IMR-90 (cell line): Measurements from ENCODE around the gene NKAIN2. TPM values are rescaled to one million over a fixed set of nuclear protein-coding genes. Genes with fewer than 3 reads are reported as not detected.

Source experiments
- ATAC-seq: fragments of 200-7000 bp; cut with Tn5 transposase; 2 replicates; pipeline ENCODE4 v1.9.1; 2020; ENCODE audit warnings: low read depth, mild to moderate bottlenecking, moderate library complexity
- BruUV-seq: library from RNA; stranded (reverse); fragments of 400-500 nt; replicated peaks from 2 replicates; lab custom pipeline; 2021; lab: Mats Ljungman, UMichigan
- CTCF ChIA-PET: fragments of 300-600 bp; formaldehyde crosslinking; extraction: SDS; loops from one replicate; lab custom pipeline; 2021; ENCODE audit warnings: antibody characterized with exemption; lab: Yijun Ruan, JAX
- POLR2A ChIA-PET: fragments of 300-600 bp; sonication (Branson Sonifier 250); formaldehyde crosslinking; loops from one replicate; lab custom pipeline; 2022; ENCODE audit warnings: antibody characterized with exemption; ENCODE audit not compliant: unreplicated experiment; lab: Charles Lee
- DNase-seq: peaks from one replicate; pipeline ENCODE4 v3.0.0; 2013
- H2AFZ ChIP-seq: replicated peaks from 2 replicates; pipeline ENCODE3; 2013; ENCODE audit warnings: low read length, mild to moderate bottlenecking; ENCODE audit not compliant: poor library complexity
- H2AK5ac ChIP-seq: 2 replicates; pipeline ENCODE4 v1.6.1; 2013; ENCODE audit warnings: low read depth, low read length, inconsistent platforms
- H2AK9ac ChIP-seq: replicated peaks from 2 replicates; pipeline ENCODE3; 2013; ENCODE audit warnings: mild to moderate bottlenecking, low read depth, low read length, moderate library complexity; ENCODE audit not compliant: poor library complexity
- H2BK120ac ChIP-seq: 2 replicates; pipeline ENCODE4 v1.6.1; 2013; ENCODE audit warnings: low read depth, low read length, inconsistent platforms
- H2BK15ac ChIP-seq: 3 replicates; pipeline ENCODE4 v1.6.1; 2013; ENCODE audit warnings: low read depth, low read length, inconsistent platforms
- H2BK20ac ChIP-seq: 2 replicates; pipeline ENCODE4 v1.6.1; 2013; ENCODE audit warnings: low read depth, mild to moderate bottlenecking, inconsistent platforms, low read length, moderate library complexity
- H2BK5ac ChIP-seq: 2 replicates; pipeline ENCODE4 v1.6.1; 2013; ENCODE audit warnings: mild to moderate bottlenecking, low read depth, low read length, inconsistent platforms; ENCODE audit not compliant: poor library complexity, severe bottlenecking
- H3K14ac ChIP-seq: replicated peaks from 2 replicates; pipeline ENCODE4 v1.6.1; 2013; ENCODE audit warnings: low read depth, low read length, inconsistent platforms
- H3K18ac ChIP-seq: 2 replicates; pipeline ENCODE4 v1.6.1; 2013; ENCODE audit warnings: low read depth, low read length, control low read depth
- H3K23ac ChIP-seq: 2 replicates; pipeline ENCODE4 v1.6.1; 2013; ENCODE audit warnings: low read depth, low read length, inconsistent platforms
- H3K27ac ChIP-seq: 2 replicates; pipeline ENCODE4 v1.5.1; 2013; ENCODE audit warnings: mild to moderate bottlenecking, control low read depth, low read length; ENCODE audit not compliant: insufficient read depth
- H3K27me3 ChIP-seq: 2 replicates; pipeline ENCODE4 v1.6.1; 2013; ENCODE audit warnings: low read length; ENCODE audit not compliant: control insufficient read depth, insufficient read depth
- H3K36me3 ChIP-seq: 2 replicates; pipeline ENCODE4 v1.6.1; 2013; ENCODE audit warnings: low read length, mixed read lengths; ENCODE audit not compliant: control insufficient read depth, insufficient read depth
- H3K4ac ChIP-seq: 2 replicates; pipeline ENCODE4 v1.6.1; 2013; ENCODE audit warnings: low read depth, low read length, inconsistent platforms
- H3K4me1 ChIP-seq: 2 replicates; pipeline ENCODE4 v1.6.1; 2013; ENCODE audit warnings: low read length, mixed read lengths; ENCODE audit not compliant: control insufficient read depth, insufficient read depth
- H3K4me2 ChIP-seq: 2 replicates; pipeline ENCODE4 v1.6.1; 2013; ENCODE audit warnings: low read depth, mild to moderate bottlenecking, control low read depth, low read length, moderate library complexity
- H3K4me3 ChIP-seq: 2 replicates; pipeline ENCODE4 v1.5.1; 2013; ENCODE audit warnings: low read depth, mild to moderate bottlenecking, control low read depth, low read length, moderate library complexity; ENCODE audit not compliant: insufficient read depth
- H3K56ac ChIP-seq: 2 replicates; pipeline ENCODE4 v1.6.1; 2013; ENCODE audit warnings: low read length, inconsistent platforms; ENCODE audit not compliant: insufficient read depth; ENCODE audit errors: extremely low read depth
- H3K79me1 ChIP-seq, 2 experiments: 2 replicates each; pipeline ENCODE4 v1.6.1; 2013; ENCODE audit warnings: low read length in 2 of 2, inconsistent platforms in 1 of 2, low read depth in 1 of 2
- H3K9ac ChIP-seq: 2 replicates; pipeline ENCODE4 v1.6.1; 2013; ENCODE audit warnings: low read depth, low read length, control low read depth
- H3K9me1 ChIP-seq: 2 replicates; pipeline ENCODE4 v1.6.1; 2013; ENCODE audit warnings: low read length, inconsistent platforms; ENCODE audit not compliant: insufficient read depth
- H3K9me3 ChIP-seq: 2 replicates; pipeline ENCODE4 v1.6.1; 2013; ENCODE audit warnings: low read length; ENCODE audit not compliant: control insufficient read depth, insufficient read depth
- H4K20me1 ChIP-seq: 2 replicates; pipeline ENCODE4 v1.6.1; 2013; ENCODE audit warnings: low read length, inconsistent platforms; ENCODE audit not compliant: insufficient read depth
- H4K5ac ChIP-seq: 2 replicates; pipeline ENCODE4 v1.6.1; 2013; ENCODE audit warnings: mild to moderate bottlenecking, low read depth, low read length, control low read depth
- H4K8ac ChIP-seq, 2 experiments: 2 replicates each; pipeline ENCODE4 v1.6.1; 2013; ENCODE audit warnings: low read depth in 2 of 2, low read length in 2 of 2, control low read depth in 1 of 2, inconsistent platforms in 1 of 2
- H4K91ac ChIP-seq: 2 replicates; pipeline ENCODE4 v1.6.1; 2013; ENCODE audit warnings: low read depth, low read length, inconsistent platforms; ENCODE audit not compliant: insufficient read depth
- BHLHE40 ChIP-seq: fragments of 150-350 bp; IDR thresholded peaks from 2 replicates; pipeline ENCODE4 v1.6.1; 2016; ENCODE audit warnings: mild to moderate bottlenecking, low read depth, low read length
- CEBPB ChIP-seq: IDR thresholded peaks from 2 replicates; pipeline ENCODE4 v1.6.1; 2012; ENCODE audit warnings: low read depth, low read length, improper control_type of control experiment
- CHD1 ChIP-seq: IDR thresholded peaks from 2 replicates; pipeline ENCODE4 v1.6.1; 2012; ENCODE audit warnings: low read depth, low read length, improper control_type of control experiment
- FOS ChIP-seq: fragments of 150-350 bp; IDR thresholded peaks from 2 replicates; pipeline ENCODE4 v1.6.1; 2016; ENCODE audit warnings: low read depth, low read length
- MAFK ChIP-seq: IDR thresholded peaks from 2 replicates; pipeline ENCODE4 v1.6.1; 2012; ENCODE audit warnings: low read depth, low read length, improper control_type of control experiment
- MAZ ChIP-seq: IDR thresholded peaks from 2 replicates; pipeline ENCODE4 v1.6.1; 2012; ENCODE audit warnings: low read depth, mild to moderate bottlenecking, low read length, improper control_type of control experiment, moderate library complexity, borderline replicate concordance
- MXI1 ChIP-seq: IDR thresholded peaks from 2 replicates; pipeline ENCODE4 v1.6.1; 2012; ENCODE audit warnings: low read depth, mild to moderate bottlenecking, low read length, moderate library complexity, borderline replicate concordance
- NFE2L2 ChIP-seq: fragments of 150-350 bp; IDR thresholded peaks from 2 replicates; pipeline ENCODE4 v1.6.1; 2016; ENCODE audit warnings: low read depth, mild to moderate bottlenecking, low read length
- POLR2A ChIP-seq: IDR thresholded peaks from 2 replicates; pipeline ENCODE4 v1.6.1; 2012; ENCODE audit warnings: mild to moderate bottlenecking, low read depth, low read length
- RAD21 ChIP-seq: IDR thresholded peaks from 2 replicates; pipeline ENCODE4 v1.6.1; 2012; ENCODE audit warnings: low read length, improper control_type of control experiment
- RCOR1 ChIP-seq: IDR thresholded peaks from 2 replicates; pipeline ENCODE4 v1.6.1; 2012; ENCODE audit warnings: mild to moderate bottlenecking, low read length, improper control_type of control experiment; ENCODE audit not compliant: insufficient replicate concordance
- RFX5 ChIP-seq: IDR thresholded peaks from 2 replicates; pipeline ENCODE4 v1.8.0; 2012; ENCODE audit warnings: low read depth, mild to moderate bottlenecking, low read length, moderate library complexity
- SMC3 ChIP-seq: fragments of 150-350 bp; IDR thresholded peaks from 2 replicates; pipeline ENCODE4 v1.6.1; 2016; ENCODE audit warnings: low read depth, mild to moderate bottlenecking, antibody characterized with exemption, low read length, moderate library complexity
- WGBS, 2 experiments: methylation state at CpG; one replicate each; pipeline versions ENCODE4 v1.1.5 to v1.1.7; 2013; ENCODE audit warnings: missing lambda C conversion rate in 2 of 2; ENCODE audit not compliant: insufficient read length in 1 of 2; ENCODE audit errors: extremely low coverage in 2 of 2; 5-methylcytosine and 5-hydroxymethylcytosine counted together
- dilution Hi-C: fragments of 300-500 bp; cut with HindIII; formaldehyde crosslinking; loops from one replicate; pipeline ENCODE4 v1.14.3; 2018; ENCODE audit warnings: low sequenced_read_pairs; ENCODE audit not compliant: unreplicated experiment
- in situ Hi-C: fragments of 300-500 bp; cut with MboI; formaldehyde crosslinking; loops from 3 replicates; pipeline ENCODE4 v1.14.3; 2019; ENCODE audit warnings: low sequenced_read_pairs, inconsistent platforms, mixed read lengths
- intact Hi-C: fragments of 100-400 bp; cut with micrococcal nuclease; formaldehyde crosslinking; loops from 2 replicates; pipeline ENCODE4 v1.10.0; 2022
- polyA plus RNA-seq, 3 experiments: library from polyadenylated mRNA; depleted of rRNA; stranded (reverse); fragments of >200 nt; gene quantifications; 2 replicates each; pipeline ENCODE4 v1.2.3, GENCODE V29; 2012; ENCODE audit warnings: low replicate concordance in 1 of 3
- total RNA-seq: library from RNA; depleted of rRNA; stranded (reverse); fragments of >200 nt; gene quantifications from 2 replicates; pipeline ENCODE4 v1.2.3, GENCODE V29; 2012
- TF ChIP-seq, protein P1 (sequence below): fragments of 150-350 bp; IDR thresholded peaks from 2 replicates; pipeline ENCODE4 v1.6.1; 2017; ENCODE audit warnings: mild to moderate bottlenecking, antibody characterized with exemption, low read length, low read depth
- TF ChIP-seq, protein P2 (sequence below): fragments of 150-350 bp; IDR thresholded peaks from 2 replicates; pipeline ENCODE4 v1.6.1; 2016; ENCODE audit warnings: low read depth, mild to moderate bottlenecking, low read length, moderate library complexity, borderline replicate concordance

Gene NKAIN2
- total and polyA plus RNA-seq, 2 of the 4 experiments (the other 2 are of a cell fraction) = not detected

DNA sequence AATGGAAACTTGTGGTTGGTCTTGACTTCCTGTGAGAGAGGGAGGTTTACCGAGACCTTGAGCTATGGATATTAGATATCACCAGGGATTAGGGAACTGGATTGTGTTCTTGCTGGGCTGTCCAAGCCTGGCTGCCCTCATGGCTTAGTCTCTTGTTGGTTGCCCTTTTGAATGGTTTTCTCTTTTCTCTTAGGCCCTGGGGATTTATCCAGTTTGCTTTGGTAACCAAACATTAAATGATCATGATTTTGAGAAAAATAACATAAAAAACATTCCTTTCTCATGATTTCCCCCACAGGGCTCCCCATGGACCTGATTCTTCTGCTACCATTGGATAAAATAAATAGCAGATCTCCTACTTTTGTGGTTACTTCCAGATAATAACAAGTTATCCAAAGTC is 852.2 kb downstream of the NKAIN2 start:
- Histone ChIP-seq H3K4ac (no peak overlapping the region), H3K79me1 (no peaks in the 10 kb centered on the region), H2AK5ac (no peak overlapping the region), H3K9ac (no peak overlapping the region), H3K4me2 (no peak overlapping the region), H2AK9ac (no peak overlapping the region), H4K91ac (no peak overlapping the region), H3K18ac (no peak overlapping the region), H3K27me3 (no peaks in the 10 kb centered on the region), H3K4me3 (no peak overlapping the region), H2BK20ac (no peak overlapping the region), H3K27ac (no peak overlapping the region), H2BK5ac (no peak overlapping the region), H3K4me1 (no peaks in the 10 kb centered on the region), H2BK120ac (no peak overlapping the region), H3K23ac (no peak overlapping the region), H3K36me3 (no peaks in the 10 kb centered on the region), H2AFZ (no peak overlapping the region), H4K20me1 (no peaks in the 10 kb centered on the region), H4K8ac (no peak overlapping the region), H3K56ac (no peak overlapping the region), H3K9me3 (no peaks in the 10 kb centered on the region), H3K14ac (no peak overlapping the region), H4K5ac (no peak overlapping the region), H2BK15ac (no peak overlapping the region), H3K9me1 (no peaks in the 10 kb centered on the region)
- WGBS, 2 experiments = no CpG with 5 or more reads among the region's 1 CpG
- POLR2A ChIA-PET = no interaction called here
- CTCF ChIA-PET = no interaction called here
- intact Hi-C loops (no loop called here), dilution Hi-C loops (no loop called here), in situ Hi-C loops (no loop called here)
- no TSS peak for BruUV-seq
- TF ChIP-seq BHLHE40 = no peak
- TF ChIP-seq, protein P1, sequence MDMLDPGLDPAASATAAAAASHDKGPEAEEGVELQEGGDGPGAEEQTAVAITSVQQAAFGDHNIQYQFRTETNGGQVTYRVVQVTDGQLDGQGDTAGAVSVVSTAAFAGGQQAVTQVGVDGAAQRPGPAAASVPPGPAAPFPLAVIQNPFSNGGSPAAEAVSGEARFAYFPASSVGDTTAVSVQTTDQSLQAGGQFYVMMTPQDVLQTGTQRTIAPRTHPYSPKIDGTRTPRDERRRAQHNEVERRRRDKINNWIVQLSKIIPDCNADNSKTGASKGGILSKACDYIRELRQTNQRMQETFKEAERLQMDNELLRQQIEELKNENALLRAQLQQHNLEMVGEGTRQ = no peak
- TF ChIP-seq NFE2L2 = no peak
- no peak for TF ChIP-seq MXI1
- TF ChIP-seq, protein P2, sequence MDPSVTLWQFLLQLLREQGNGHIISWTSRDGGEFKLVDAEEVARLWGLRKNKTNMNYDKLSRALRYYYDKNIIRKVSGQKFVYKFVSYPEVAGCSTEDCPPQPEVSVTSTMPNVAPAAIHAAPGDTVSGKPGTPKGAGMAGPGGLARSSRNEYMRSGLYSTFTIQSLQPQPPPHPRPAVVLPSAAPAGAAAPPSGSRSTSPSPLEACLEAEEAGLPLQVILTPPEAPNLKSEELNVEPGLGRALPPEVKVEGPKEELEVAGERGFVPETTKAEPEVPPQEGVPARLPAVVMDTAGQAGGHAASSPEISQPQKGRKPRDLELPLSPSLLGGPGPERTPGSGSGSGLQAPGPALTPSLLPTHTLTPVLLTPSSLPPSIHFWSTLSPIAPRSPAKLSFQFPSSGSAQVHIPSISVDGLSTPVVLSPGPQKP = no peak
- TF ChIP-seq MAZ = no peak
- no peak for TF ChIP-seq RAD21
- TF ChIP-seq CHD1 = no peak
- TF ChIP-seq SMC3 = no peak
- TF ChIP-seq FOS = no peak
- TF ChIP-seq CEBPB = no peak
- no peak for TF ChIP-seq POLR2A
- no peak for TF ChIP-seq MAFK
- TF ChIP-seq RFX5 = no peak
- TF ChIP-seq RCOR1 = no peak
- DNase-seq = no peak
- ATAC-seq = no peak
